DMS79 treated with DMSO at 0.1 percent for 48 hours (cell line): Measurements from ENCODE around the gene SIGLEC1.
A peak's percentile ranks its signal among the peaks of the same experiment; 100 is the strongest.

Experiments used
- DNase-seq: peaks from one replicate; lab custom pipeline; 2025; lab: John Stamatoyannopoulos, UW

SIGLEC1 gene

DNA sequence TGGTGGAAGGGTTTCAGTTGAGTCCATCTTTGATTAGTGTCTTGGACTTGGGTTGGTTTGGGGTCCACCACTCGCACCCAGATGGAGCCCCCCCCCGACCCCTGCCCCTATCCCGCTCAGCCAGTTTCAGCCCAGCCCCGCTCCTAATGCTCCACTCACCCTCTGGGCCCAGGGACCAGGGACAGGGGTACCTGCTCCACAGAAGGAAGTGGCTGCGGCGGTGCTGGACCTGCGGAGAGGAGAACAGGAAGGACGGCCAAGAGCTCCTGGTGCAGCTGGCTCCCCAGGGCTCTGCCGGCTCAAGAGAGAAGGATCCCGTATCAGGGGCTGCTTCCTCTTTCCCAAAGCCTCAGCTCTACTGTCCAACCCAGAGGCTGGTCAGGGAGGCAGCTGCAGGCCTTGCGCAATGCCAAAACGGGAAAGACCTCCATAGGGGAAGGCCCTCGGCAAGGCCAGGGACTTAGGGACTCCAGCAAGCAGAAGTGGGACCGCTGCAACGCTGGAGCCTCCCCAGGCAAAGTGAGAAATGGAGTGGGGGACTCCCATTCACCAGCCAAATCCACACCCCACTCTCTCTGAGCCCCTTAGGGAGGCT is at the start of gene SIGLEC1:
SIGLEC1 (minus strand) TSS at position 322 of the 595 bp plus-strand sequence. CDS start 5,472 bp downstream, outside the sequence.
- DNase-seq, result no peak

- DNase-seq, result no peak
These were observed 48.4 kb upstream of the SIGLEC1 start for GRCh38 chr20:3760655-3761348.

DNA sequence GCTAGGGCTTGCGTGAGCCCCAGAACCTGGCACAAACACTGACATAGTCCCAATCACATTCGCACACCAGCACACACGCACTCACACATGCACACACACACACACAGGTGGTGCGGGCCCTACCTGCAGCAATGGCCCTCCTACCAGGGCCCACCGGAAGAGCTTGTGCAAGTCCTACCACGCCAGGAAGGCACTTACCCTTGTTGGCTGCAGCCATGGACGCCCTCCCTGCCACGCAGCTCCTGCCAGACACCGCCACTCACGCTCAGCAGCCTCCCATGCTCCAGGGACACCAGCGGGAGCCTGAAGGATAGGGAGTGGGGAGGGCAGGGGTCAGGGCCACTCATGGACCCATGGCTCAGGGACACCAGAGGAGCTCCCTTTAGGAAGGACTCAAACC is 47.5 kb upstream of the SIGLEC1 start:
- DNase-seq, result no peak

DNA sequence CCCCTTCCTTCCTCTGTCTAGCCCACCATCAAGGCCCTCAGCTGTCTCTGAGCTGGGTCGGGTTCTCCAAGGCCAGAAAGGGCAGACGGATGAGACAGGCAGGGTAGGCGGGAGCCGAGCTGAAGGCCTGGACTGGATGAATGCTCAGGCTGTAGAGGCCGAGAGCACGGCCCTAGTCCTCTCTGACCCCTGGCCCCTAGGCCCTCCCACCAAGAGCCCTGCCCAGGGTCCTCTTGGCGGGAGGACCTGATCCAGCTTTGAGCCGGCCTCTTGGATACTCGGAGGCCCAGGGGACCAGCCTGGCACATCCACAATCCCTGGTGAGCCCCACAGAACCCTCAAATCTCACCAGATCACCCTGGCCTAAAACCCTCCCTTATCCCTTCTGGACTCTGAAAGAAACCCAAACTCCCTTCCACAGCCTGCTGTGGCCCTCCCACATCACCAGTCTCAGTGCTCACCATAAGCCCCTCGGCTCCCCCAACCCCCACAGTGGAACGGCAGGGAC is 47.0 kb upstream of the SIGLEC1 start:
- no peak for DNase-seq

DNA sequence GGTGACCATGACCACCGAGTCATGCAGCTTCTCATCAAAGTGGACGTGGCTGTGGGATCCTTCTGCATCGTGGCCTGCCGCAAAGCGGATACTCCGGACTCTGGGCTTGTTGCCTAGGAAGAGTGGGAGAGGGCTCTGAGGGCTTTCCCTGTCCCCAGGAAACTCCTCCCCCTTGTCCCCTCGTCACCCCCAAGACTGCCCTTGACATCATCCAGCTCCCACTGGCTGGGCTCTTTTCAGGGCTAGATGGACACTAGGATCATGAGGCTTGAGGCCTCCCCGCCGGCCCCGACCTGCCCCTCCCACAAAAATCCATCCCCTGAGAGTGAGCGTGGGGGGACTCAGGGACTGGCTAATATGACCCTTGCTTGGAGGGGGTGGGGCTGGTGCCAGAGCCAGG is 46.2 kb upstream of the SIGLEC1 start:
- no peak for DNase-seq

GRCh38 chr20:3757268-3757667 is 44.9 kb upstream of the SIGLEC1 start:
- no peak for DNase-seq

DNA sequence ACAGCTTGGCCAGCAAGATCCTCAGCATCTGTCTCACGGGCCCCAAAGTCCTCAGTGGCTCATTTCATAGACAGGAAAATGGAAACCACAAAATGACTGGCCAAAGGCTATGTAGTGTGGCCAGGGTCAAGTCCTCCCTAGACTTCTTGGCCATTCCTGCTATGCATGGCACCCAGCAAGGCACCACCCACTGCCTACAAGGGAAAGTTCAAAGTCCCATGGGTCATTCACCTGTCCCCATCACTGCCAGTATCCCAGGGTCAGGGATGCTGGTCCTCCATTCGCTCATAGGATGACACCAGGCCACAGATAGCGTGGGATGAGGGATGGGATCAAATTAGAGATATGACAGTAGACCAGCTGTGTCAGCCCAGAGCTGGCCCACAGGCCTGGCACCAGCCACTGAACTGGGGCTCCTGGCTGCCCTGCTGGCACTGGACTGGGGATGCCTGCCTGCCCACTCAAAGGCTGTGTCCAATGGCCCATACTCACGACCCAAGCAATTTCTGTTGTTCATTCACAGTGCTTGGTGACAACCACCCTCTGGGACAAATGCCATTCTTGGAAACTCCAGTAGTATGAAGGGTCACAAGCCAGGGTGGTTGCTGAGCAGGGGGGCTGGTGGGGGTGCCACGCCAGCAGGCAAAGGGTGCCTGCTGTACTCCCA is 43.5 kb upstream of the SIGLEC1 start:
- no peak for DNase-seq

- no peak for DNase-seq
These were observed 42.9 kb upstream of the SIGLEC1 start for GRCh38 chr20:3755269-3755668.

- no peak for DNase-seq
These were observed 41.9 kb upstream of the SIGLEC1 start for GRCh38 chr20:3754276-3754630.

- DNase-seq, result no peak
These were observed 41.3 kb upstream of the SIGLEC1 start for GRCh38 chr20:3753501-3754275.

GRCh38 chr20:3753098-3753497 is 40.7 kb upstream of the SIGLEC1 start:
- peak; percentile 61 for DNase-seq

DNA sequence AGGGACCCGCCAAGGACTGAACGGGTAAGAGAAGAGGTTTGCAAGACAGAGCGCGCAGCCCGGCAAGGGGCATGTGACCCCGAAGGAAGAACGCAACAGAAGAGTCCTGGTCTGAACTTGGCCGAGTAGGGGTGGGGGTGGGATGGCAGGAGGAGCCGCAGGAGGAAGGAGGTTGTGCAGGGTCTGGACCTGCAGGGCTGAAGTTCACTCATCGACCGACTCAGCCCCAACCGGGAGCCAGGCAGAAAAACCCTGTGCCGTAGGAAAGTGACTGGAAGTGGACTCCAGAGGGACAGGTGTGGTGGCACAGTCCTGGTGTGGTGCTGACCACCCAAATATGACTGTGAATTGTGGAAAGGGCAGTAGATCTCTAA is 40.0 kb upstream of the SIGLEC1 start:
- no peak for DNase-seq

DNA sequence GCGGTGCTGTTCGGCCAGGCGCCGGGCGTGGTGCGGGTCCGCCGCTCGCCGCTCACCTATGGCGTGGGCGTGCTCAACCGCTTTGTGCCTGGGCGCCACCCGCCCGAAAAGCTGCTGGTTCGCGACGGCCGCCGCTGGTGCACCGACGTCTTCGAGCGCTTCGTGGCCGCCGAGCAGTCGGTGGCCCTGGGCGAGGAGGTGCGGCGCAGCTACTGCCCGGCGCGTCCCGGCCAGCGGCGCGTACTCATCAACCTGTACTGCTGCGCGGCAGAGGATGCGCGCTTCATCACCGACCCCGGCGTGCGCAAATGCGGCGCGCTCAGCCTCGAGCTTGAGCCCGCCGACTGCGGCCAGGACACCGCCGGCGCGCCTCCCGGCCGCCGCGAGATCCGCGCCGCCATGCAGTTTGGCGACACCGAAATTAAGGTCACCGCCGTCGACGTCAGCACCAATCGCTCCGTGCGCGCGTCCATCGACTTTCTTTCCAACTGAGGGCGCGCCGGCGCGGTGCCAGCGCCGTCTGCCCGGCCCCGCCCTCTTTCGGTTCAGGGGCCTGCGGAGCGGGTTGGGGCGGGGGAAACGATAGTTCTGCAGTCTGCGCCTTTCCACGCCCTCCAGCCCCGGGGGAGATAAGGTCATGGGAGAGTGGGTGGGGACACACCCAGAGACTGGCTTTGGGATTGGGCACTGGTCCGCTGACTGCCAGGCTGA is 39.4 kb upstream of the SIGLEC1 start:
- peak; percentile 85 for DNase-seq

DNA sequence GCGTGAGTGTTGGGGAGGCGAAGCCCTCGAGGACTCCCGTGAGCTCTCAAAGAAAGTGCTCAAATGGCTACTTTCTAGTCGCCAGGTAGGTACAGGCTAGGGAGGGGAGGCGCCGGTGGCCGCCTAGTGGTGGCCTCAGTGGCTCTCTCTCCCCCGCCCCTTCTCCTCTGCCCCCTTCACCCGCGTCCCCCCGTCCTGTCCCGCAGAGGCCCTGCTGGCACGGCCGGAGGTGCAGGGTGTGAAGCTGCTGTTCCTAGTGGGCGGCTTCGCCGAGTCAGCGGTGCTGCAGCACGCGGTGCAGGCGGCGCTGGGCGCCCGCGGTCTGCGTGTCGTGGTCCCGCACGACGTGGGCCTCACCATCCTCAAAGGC is 38.9 kb upstream of the SIGLEC1 start:
- no peak for DNase-seq

GRCh38 chr20:3749689-3750531 is 37.5 kb upstream of the SIGLEC1 start:
- DNase-seq, result peak; percentile 51

- DNase-seq, result no peak
These were observed 36.8 kb upstream of the SIGLEC1 start for GRCh38 chr20:3749087-3749688.

GRCh38 chr20:3748073-3748472 is 35.7 kb upstream of the SIGLEC1 start:
- no peak for DNase-seq

GRCh38 chr20:3747471-3747870 is 35.1 kb upstream of the SIGLEC1 start:
- DNase-seq, result no peak

DNA sequence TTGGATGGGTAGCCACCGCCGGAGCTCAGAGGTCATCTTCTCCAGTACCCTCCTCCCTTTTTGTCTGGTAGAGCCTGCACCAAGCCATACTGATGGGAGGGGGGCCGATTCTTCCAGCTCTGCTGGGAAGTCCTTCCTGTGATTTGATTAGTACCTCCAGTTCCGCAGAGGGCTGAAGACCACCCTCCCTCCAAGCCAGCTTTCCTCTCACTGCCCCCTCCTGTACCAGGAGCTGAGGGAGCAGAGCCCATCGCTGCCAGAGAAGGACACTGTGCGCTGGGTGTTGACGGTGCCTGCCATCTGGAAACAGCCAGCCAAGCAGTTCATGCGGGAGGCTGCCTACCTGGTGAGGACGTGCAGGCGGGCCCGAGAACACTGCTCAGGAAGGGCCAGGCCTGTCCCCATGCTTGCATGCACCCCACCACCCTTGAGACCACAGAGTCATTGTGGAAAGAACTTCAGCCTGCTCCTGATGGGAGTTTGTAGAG is 33.3 kb upstream of the SIGLEC1 start:
- DNase-seq, result no peak
